NT2/D1 (cell line): ENCODE measurements around the gene DPPA2.

ENCODE experiments used
- SUZ12 ChIP-seq: IDR thresholded peaks from 2 replicates; pipeline ENCODE4 v1.6.1; 2011; ENCODE audit not compliant: insufficient read length, insufficient read depth; ENCODE audit errors: extremely low read depth
- YY1 ChIP-seq: IDR thresholded peaks from 2 replicates; pipeline ENCODE4 v1.6.1; 2011; ENCODE audit not compliant: insufficient read length, insufficient read depth

GRCh38 chr3:109339197-109339596 lies 22.9 kb upstream of the DPPA2 start:
- TF ChIP-seq SUZ12, result no peak
- TF ChIP-seq YY1, result no peak
